Measurements from ENCODE around the gene JSRP1. TPM values are rescaled to one million over a fixed set of nuclear protein-coding genes. Genes with fewer than 3 reads are reported as not detected.

Gene JSRP1
- not detected in 2 replicates for total RNA-seq

GRCh38 chr19:2255982-2256685 is at the start of gene JSRP1:
JSRP1 (minus strand) TSS chr19:2256417; CDS start chr19:2255314, 1,103 bp downstream.

GRCh38 chr19:2282062-2282861 is 26.0 kb upstream of the JSRP1 start, which contains the start of gene PEAK3:
PEAK3 (minus strand) TSS chr19:2282175; CDS start chr19:2280931, 1,244 bp downstream.

DNA sequence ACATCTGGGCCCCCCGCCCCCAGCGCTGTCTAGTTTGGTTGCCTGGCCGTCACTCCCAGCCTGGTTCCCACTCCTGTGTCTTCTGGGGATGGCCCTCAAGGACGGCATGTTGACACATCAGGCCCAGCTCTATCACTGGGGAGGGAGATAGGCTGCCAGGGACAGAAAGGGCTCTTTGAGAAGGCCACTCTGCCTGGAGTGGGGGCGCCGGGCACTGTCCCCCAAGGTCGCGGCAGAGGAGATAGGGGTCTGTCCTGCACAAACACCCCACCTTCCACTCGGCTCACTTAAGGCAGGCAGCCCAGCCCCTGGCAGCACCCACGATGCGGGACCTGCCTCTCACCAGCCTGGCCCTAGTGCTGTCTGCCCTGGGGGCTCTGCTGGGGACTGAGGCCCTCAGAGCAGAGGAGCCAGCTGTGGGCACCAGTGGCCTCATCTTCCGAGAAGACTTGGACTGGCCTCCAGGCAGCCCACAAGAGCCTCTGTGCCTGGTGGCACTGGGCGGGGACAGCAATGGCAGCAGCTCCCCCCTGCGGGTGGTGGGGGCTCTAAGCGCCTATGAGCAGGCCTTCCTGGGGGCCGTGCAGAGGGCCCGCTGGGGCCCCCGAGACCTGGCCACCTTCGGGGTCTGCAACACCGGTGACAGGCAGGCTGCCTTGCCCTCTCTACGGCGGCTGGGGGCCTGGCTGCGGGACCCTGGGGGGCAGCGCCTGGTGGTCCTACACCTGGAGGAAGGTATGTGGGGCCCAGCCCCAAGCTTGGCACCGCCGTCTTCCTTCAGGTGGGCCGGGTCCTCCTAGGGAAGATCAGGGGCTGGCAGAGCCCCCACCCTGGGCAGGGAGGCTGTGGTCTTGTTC is 7.0 kb downstream of the JSRP1 start, which contains the start of gene AMH:
AMH (plus strand) TSS at position 314 of the 857 bp plus-strand sequence; CDS start at position 324, 10 bp downstream.

GRCh38 chr19:2236314-2237050 is 19.7 kb downstream of the JSRP1 start, which contains the start of the genes PLEKHJ1 and SF3A2:
PLEKHJ1 (minus strand) TSS chr19:2236329; CDS start chr19:2236248, 81 bp downstream.
SF3A2 (plus strand) TSS chr19:2236824; CDS start chr19:2243419, 6,595 bp downstream.

Other genes with a start within 250 kb of the JSRP1 start
- gene BTBD2, start 240.7 kb downstream of the JSRP1 start, total RNA-seq = 31.4 and 42.0 TPM in 2 replicates
- 39.2 and 41.1 TPM in 2 replicates for gene MKNK2, start 205.2 kb downstream of the JSRP1 start, total RNA-seq
- gene MOB3A, start 160.1 kb downstream of the JSRP1 start, total RNA-seq = 14.5 and 16.8 TPM in 2 replicates
- gene IZUMO4, start 159.5 kb downstream of the JSRP1 start, total RNA-seq = 1.4 and 1.6 TPM in 2 replicates
- 102 and 105 TPM in 2 replicates for gene AP3D1, start 104.9 kb downstream of the JSRP1 start, total RNA-seq
- 7.0 and 7.8 TPM in 2 replicates for gene DOT1L, start 92.5 kb downstream of the JSRP1 start, total RNA-seq
- gene PLEKHJ1, start 20.1 kb downstream of the JSRP1 start, total RNA-seq = 44.6 and 51.4 TPM in 2 replicates
- 24.7 and 40.2 TPM in 2 replicates for gene SF3A2, start 19.6 kb downstream of the JSRP1 start, total RNA-seq
- 0.92 and 0.93 TPM in 2 replicates for gene AMH, start 7.1 kb downstream of the JSRP1 start, total RNA-seq
- not detected in 2 replicates for gene PEAK3, start 25.8 kb upstream of the JSRP1 start, total RNA-seq
- not detected in 2 replicates for gene LINGO3, start 51.7 kb upstream of the JSRP1 start, total RNA-seq
- 74.2 and 99.2 TPM in 2 replicates for gene LSM7, start 72.2 kb upstream of the JSRP1 start, total RNA-seq
- 29.8 and 31.2 TPM in 2 replicates for gene SPPL2B, start 72.3 kb upstream of the JSRP1 start, total RNA-seq
- not detected in 2 replicates for gene TMPRSS9, start 103.8 kb upstream of the JSRP1 start, total RNA-seq
- gene TIMM13, start 171.2 kb upstream of the JSRP1 start, total RNA-seq = 29.0 and 34.5 TPM in 2 replicates
- 41.9 and 80.5 TPM in 2 replicates for gene LMNB2, start 200.5 kb upstream of the JSRP1 start, total RNA-seq
- 14.8 and 28.1 TPM in 2 replicates for gene GADD45B, start 219.7 kb upstream of the JSRP1 start, total RNA-seq

All from aortic smooth muscle cell (primary cell).